Activated CD4-positive, CD25-positive, alpha-beta regulatory T cell treated with anti-CD3 and anti-CD28 coated beads, Interleukin-2, amount 50 U/mL, for 24 hours (primary cell): ENCODE measurements around the gene PLB1.

Experiments
- ATAC-seq, 2 donors: fragments of 150-1000 bp; cut with Tn5 transposase; one replicate each; pipeline ENCODE4 v1.10.0; 2021; ENCODE audit warnings: mild to moderate bottlenecking in 1 of 2, moderate library complexity in 1 of 2

Gene PLB1

GRCh38 chr2:28673338-28673737 is 177.5 kb downstream of the PLB1 start:
- ATAC-seq = no peak

- ATAC-seq = no peak
These were observed 178.3 kb downstream of the PLB1 start for GRCh38 chr2:28674062-28674712.

- ATAC-seq = no peak
These were observed 178.8 kb downstream of the PLB1 start for GRCh38 chr2:28674713-28675068.

- no peak for ATAC-seq
These were observed 180.4 kb downstream of the PLB1 start for GRCh38 chr2:28676152-28676835.

- ATAC-seq = no peak
These were observed 182.5 kb downstream of the PLB1 start for GRCh38 chr2:28678175-28678855.

- ATAC-seq = peak; percentile 66 to 77
These were observed 183.1 kb downstream of the PLB1 start for GRCh38 chr2:28678944-28679343.

GRCh38 chr2:28680657-28681056 is 184.8 kb downstream of the PLB1 start:
- ATAC-seq = no peak

- peak; percentile 90 to 92 for ATAC-seq
These were observed 185.3 kb downstream of the PLB1 start for GRCh38 chr2:28681158-28681571.

GRCh38 chr2:28681606-28682005 is 185.7 kb downstream of the PLB1 start:
- ATAC-seq = peak; percentile 52 to 58

- no peak for ATAC-seq
These were observed 187.3 kb downstream of the PLB1 start for GRCh38 chr2:28683100-28683706.

GRCh38 chr2:28684142-28684858 is 188.4 kb downstream of the PLB1 start:
- no peak for ATAC-seq

- ATAC-seq = no peak
These were observed 191.3 kb downstream of the PLB1 start for GRCh38 chr2:28687171-28687570.

- no peak for ATAC-seq
These were observed 192.0 kb downstream of the PLB1 start for GRCh38 chr2:28687640-28688385.

GRCh38 chr2:28688818-28689217 is 193.0 kb downstream of the PLB1 start:
- ATAC-seq = no peak

- ATAC-seq = no peak
These were observed 193.9 kb downstream of the PLB1 start for GRCh38 chr2:28689771-28690170.

- no peak for ATAC-seq
These were observed 196.6 kb downstream of the PLB1 start for GRCh38 chr2:28692411-28692810.

- no peak for ATAC-seq
These were observed 197.4 kb downstream of the PLB1 start for GRCh38 chr2:28693223-28693622.
